MM.1S (cell line): ENCODE results near the gene ILF3.

Experiments used
- DNase-seq: peaks from one replicate; pipeline ENCODE4 v3.0.0-alpha.2; 2015
- H2AFZ ChIP-seq: fragments of 300-600 bp; sonication (generic); 2 replicates; pipeline ENCODE4 v1.6.0; 2016; ENCODE audit warnings: antibody characterized with exemption, low read length
- H3F3A ChIP-seq: fragments of 300-600 bp; sonication (generic); 2 replicates; pipeline ENCODE4 v1.6.1; 2016; ENCODE audit warnings: mild to moderate bottlenecking, antibody characterized with exemption, low read length, moderate library complexity, mixed read lengths; ENCODE audit not compliant: insufficient read depth
- H3K27ac ChIP-seq: fragments of 300-600 bp; sonication (generic); 2 replicates; pipeline ENCODE4 v1.5.1; 2016; ENCODE audit warnings: mild to moderate bottlenecking, low read length
- H3K27me3 ChIP-seq: fragments of 300-600 bp; sonication (generic); replicated peaks from 2 replicates; pipeline ENCODE4 v1.6.0; 2016; ENCODE audit warnings: low read length; ENCODE audit not compliant: insufficient read depth
- H3K36me3 ChIP-seq: fragments of 300-600 bp; sonication (generic); replicated peaks from 2 replicates; pipeline ENCODE4 v1.6.1; 2016; ENCODE audit warnings: mild to moderate bottlenecking, low read length, mixed read lengths; ENCODE audit not compliant: insufficient read depth
- H3K4me1 ChIP-seq: fragments of 300-600 bp; sonication (generic); 2 replicates; pipeline ENCODE4 v1.6.1; 2016; ENCODE audit warnings: low read length, mixed read lengths
- H3K4me2 ChIP-seq: fragments of 300-600 bp; sonication (generic); 2 replicates; pipeline ENCODE4 v1.6.0; 2016; ENCODE audit warnings: low read depth, low read length
- H3K4me3 ChIP-seq: fragments of 300-600 bp; sonication (generic); 2 replicates; pipeline ENCODE4 v1.5.1; 2016; ENCODE audit warnings: low read length, mixed read lengths
- H3K79me2 ChIP-seq: fragments of 300-600 bp; sonication (generic); 2 replicates; pipeline ENCODE4 v1.6.1; 2016; ENCODE audit warnings: mixed run types, low read length, mixed read lengths
- H3K9ac ChIP-seq: fragments of 300-600 bp; sonication (generic); 2 replicates; pipeline ENCODE4 v1.6.1; 2016; ENCODE audit warnings: low read length, mixed read lengths
- H3K9me2 ChIP-seq: fragments of 300-600 bp; sonication (generic); replicated peaks from 2 replicates; pipeline ENCODE4 v1.6.1; 2016; ENCODE audit warnings: mild to moderate bottlenecking, low read length, mixed read lengths; ENCODE audit not compliant: insufficient read depth
- H3K9me3 ChIP-seq: fragments of 300-600 bp; sonication (generic); replicated peaks from 2 replicates; pipeline ENCODE4 v1.6.1; 2016; ENCODE audit warnings: mild to moderate bottlenecking, low read length, mixed read lengths; ENCODE audit not compliant: insufficient read depth
- H4K20me1 ChIP-seq: fragments of 300-600 bp; sonication (generic); 2 replicates; pipeline ENCODE4 v1.6.1; 2016; ENCODE audit warnings: mild to moderate bottlenecking, low read length, moderate library complexity, mixed read lengths; ENCODE audit not compliant: insufficient read depth
- CTCF ChIP-seq: fragments of 300-600 bp; sonication (generic); IDR thresholded peaks from 2 replicates; pipeline ENCODE4 v1.5.1; 2016; ENCODE audit warnings: antibody characterized with exemption, low read length, mixed read lengths
- EZH2 ChIP-seq: fragments of 300-600 bp; sonication (generic); optimal IDR thresholded peaks from 2 replicates; pipeline ENCODE3; 2017; ENCODE audit warnings: low read depth, mild to moderate bottlenecking, antibody characterized with exemption, low read length, mixed read lengths
- EZH2phosphoT487 ChIP-seq: fragments of 300-600 bp; sonication (generic); IDR thresholded peaks from 2 replicates; pipeline ENCODE4 v1.6.1; 2018; ENCODE audit warnings: antibody characterized with exemption, low read length

ILF3 gene

GRCh38 chr19:10634430-10634829 lies 19.7 kb upstream of the ILF3 start:
- Histone ChIP-seq H2AFZ (no peak overlapping the region), H3K79me2 (no peaks in the 10 kb centered on the region), H3K27ac (no peak overlapping the region), H3K36me3 (no peaks in the 10 kb centered on the region), H3K9me2 (no peaks in the 10 kb centered on the region), H3K9ac (no peak overlapping the region), H4K20me1 (no peaks in the 10 kb centered on the region), H3K9me3 (no peaks in the 10 kb centered on the region), H3F3A (no peaks in the 10 kb centered on the region), H3K4me3 (no peak overlapping the region), H3K4me1 (no peaks in the 10 kb centered on the region), H3K27me3 (no peaks in the 10 kb centered on the region), H3K4me2 (no peak overlapping the region)
- TF ChIP-seq EZH2 (no peak), CTCF (no peak), EZH2phosphoT487 (no peak)
- no peak for DNase-seq

- Histone ChIP-seq H3K36me3 (no peaks in the 10 kb centered on the region), H3K4me1 (no peaks in the 10 kb centered on the region), H3K9me2 (no peaks in the 10 kb centered on the region), H3K9ac (no peak overlapping the region), H3K79me2 (no peaks in the 10 kb centered on the region), H3K4me3 (no peak overlapping the region), H3K9me3 (no peaks in the 10 kb centered on the region), H3K27ac (no peak overlapping the region), H4K20me1 (no peaks in the 10 kb centered on the region), H3K4me2 (no peak overlapping the region), H3K27me3 (no peaks in the 10 kb centered on the region), H2AFZ (no peak overlapping the region), H3F3A (no peaks in the 10 kb centered on the region)
- DNase-seq = no peak
- TF ChIP-seq EZH2 (no peak), EZH2phosphoT487 (no peak), CTCF (no peak)
These were observed 19.2 kb upstream of the ILF3 start for GRCh38 chr19:10634963-10635362.

- TF ChIP-seq EZH2 (no peak), CTCF (no peak), EZH2phosphoT487 (no peak)
- no peaks in the 10 kb centered on the region for H3F3A ChIP-seq
- no peak overlapping the region for H2AFZ ChIP-seq
- H3K9me2 ChIP-seq = no peaks in the 10 kb centered on the region
- H3K4me1 ChIP-seq = no peaks in the 10 kb centered on the region
- DNase-seq = no peak
- H3K27ac ChIP-seq = no peak overlapping the region
- no peak overlapping the region for H3K4me2 ChIP-seq
- H3K27me3 ChIP-seq = no peaks in the 10 kb centered on the region
- no peak overlapping the region for H3K9ac ChIP-seq
- no peaks in the 10 kb centered on the region for H3K79me2 ChIP-seq
- H3K36me3 ChIP-seq = no peaks in the 10 kb centered on the region
- no peaks in the 10 kb centered on the region for H4K20me1 ChIP-seq
- no peak overlapping the region for H3K4me3 ChIP-seq
- no peaks in the 10 kb centered on the region for H3K9me3 ChIP-seq
These were observed 17.7 kb upstream of the ILF3 start for GRCh38 chr19:10636304-10636972.
